HEK293T (cell line): Measurements from ENCODE around the gene SNRK.

Experiments used
- CTCF ChIA-PET: fragments of 350-600 bp; formaldehyde crosslinking; extraction: SDS; loops from one replicate; lab custom pipeline; 2021; ENCODE audit warnings: antibody characterized with exemption, inconsistent platforms; lab: Yijun Ruan, JAX
- POLR2A ChIA-PET: fragments of 350-600 bp; formaldehyde crosslinking; extraction: SDS; loops from one replicate; lab custom pipeline; 2020; ENCODE audit warnings: antibody characterized with exemption, inconsistent platforms; lab: Yijun Ruan, JAX
- DNase-seq: peaks from one replicate; pipeline ENCODE4 v3.0.0; 2012; ENCODE audit warnings: mixed read lengths; ENCODE audit errors: extremely low spot score
- ARNT ChIP-seq: fragments of 450-650 bp; IDR thresholded peaks from 2 replicates; pipeline ENCODE4 v1.6.1; 2017; ENCODE audit warnings: mild to moderate bottlenecking
- BHLHE40 ChIP-seq: fragments of 450-650 bp; IDR thresholded peaks from 2 replicates; pipeline ENCODE4 v1.6.1; 2016; ENCODE audit warnings: mild to moderate bottlenecking, moderate library complexity, borderline replicate concordance
- CTBP1 ChIP-seq: fragments of 450-650 bp; IDR thresholded peaks from 2 replicates; pipeline ENCODE4 v1.6.1; 2016; ENCODE audit warnings: borderline replicate concordance
- ELF4 ChIP-seq: fragments of 450-650 bp; IDR thresholded peaks from 2 replicates; pipeline ENCODE4 v1.6.1; 2017; ENCODE audit warnings: antibody characterized with exemption
- FOXA1 ChIP-seq: fragments of 450-650 bp; IDR thresholded peaks from 2 replicates; pipeline ENCODE4 v1.6.1; 2016; ENCODE audit warnings: mild to moderate bottlenecking
- FOXK2 ChIP-seq: fragments of 450-650 bp; IDR thresholded peaks from 2 replicates; pipeline ENCODE4 v1.6.1; 2016; ENCODE audit warnings: mild to moderate bottlenecking
- FOXM1 ChIP-seq: fragments of 450-650 bp; IDR thresholded peaks from 2 replicates; pipeline ENCODE4 v1.6.1; 2017; ENCODE audit warnings: mild to moderate bottlenecking, borderline replicate concordance
- HDGF ChIP-seq: fragments of 450-650 bp; IDR thresholded peaks from 2 replicates; pipeline ENCODE4 v1.6.1; 2017; ENCODE audit warnings: antibody characterized with exemption, borderline replicate concordance
- L3MBTL2 ChIP-seq: fragments of 450-650 bp; conservative IDR thresholded peaks from 2 replicates; pipeline ENCODE4 v1.6.1; 2016; ENCODE audit warnings: mild to moderate bottlenecking
- LEF1 ChIP-seq: fragments of 450-650 bp; IDR thresholded peaks from 2 replicates; pipeline ENCODE4 v1.6.1; 2017; ENCODE audit warnings: mild to moderate bottlenecking, borderline replicate concordance
- NFRKB ChIP-seq: fragments of 450-650 bp; IDR thresholded peaks from 2 replicates; pipeline ENCODE4 v1.6.1; 2016; ENCODE audit warnings: mild to moderate bottlenecking, moderate library complexity
- SP1 ChIP-seq: fragments of 450-650 bp; IDR thresholded peaks from 2 replicates; pipeline ENCODE4 v1.6.1; 2017
- SUZ12 ChIP-seq: fragments of 450-650 bp; IDR thresholded peaks from 2 replicates; pipeline ENCODE4 v1.6.1; 2016; ENCODE audit warnings: mild to moderate bottlenecking
- TARDBP ChIP-seq: fragments of 450-650 bp; IDR thresholded peaks from 2 replicates; pipeline ENCODE4 v1.6.1; 2016
- ZNF384 ChIP-seq: fragments of 450-650 bp; IDR thresholded peaks from 2 replicates; pipeline ENCODE4 v1.6.1; 2016
- TF ChIP-seq, protein P1 (sequence below): fragments of 450-650 bp; IDR thresholded peaks from 2 replicates; pipeline ENCODE4 v1.6.1; 2016

The SNRK gene

DNA sequence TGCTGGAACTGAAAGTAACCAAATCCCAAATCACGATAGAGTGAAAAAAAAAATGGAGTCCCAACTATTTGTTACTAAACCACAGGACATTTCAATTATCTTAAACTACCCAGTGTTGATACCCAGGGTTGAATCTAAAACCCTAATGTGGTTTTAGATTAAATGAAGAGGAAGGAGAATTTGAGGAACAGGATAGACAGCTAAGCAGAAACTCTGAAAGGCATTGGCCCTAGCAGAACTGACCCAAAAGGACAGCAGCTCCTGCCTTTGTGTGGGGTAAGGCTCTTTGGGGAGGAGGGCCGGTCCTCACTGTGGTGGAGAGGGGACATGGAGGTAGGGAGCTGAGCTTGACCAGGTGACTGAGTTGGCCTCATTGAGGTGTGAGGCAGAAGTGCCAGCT lies 30.7 kb upstream of the SNRK start:
- CTCF ChIA-PET, result no interaction called here
- POLR2A ChIA-PET, result no interaction called here
- no peak for TF ChIP-seq FOXM1
- TF ChIP-seq FOXK2, result no peak
- TF ChIP-seq LEF1, result no peak
- no peak for TF ChIP-seq SUZ12
- no peak for TF ChIP-seq ZNF384
- no peak for TF ChIP-seq NFRKB

DNA sequence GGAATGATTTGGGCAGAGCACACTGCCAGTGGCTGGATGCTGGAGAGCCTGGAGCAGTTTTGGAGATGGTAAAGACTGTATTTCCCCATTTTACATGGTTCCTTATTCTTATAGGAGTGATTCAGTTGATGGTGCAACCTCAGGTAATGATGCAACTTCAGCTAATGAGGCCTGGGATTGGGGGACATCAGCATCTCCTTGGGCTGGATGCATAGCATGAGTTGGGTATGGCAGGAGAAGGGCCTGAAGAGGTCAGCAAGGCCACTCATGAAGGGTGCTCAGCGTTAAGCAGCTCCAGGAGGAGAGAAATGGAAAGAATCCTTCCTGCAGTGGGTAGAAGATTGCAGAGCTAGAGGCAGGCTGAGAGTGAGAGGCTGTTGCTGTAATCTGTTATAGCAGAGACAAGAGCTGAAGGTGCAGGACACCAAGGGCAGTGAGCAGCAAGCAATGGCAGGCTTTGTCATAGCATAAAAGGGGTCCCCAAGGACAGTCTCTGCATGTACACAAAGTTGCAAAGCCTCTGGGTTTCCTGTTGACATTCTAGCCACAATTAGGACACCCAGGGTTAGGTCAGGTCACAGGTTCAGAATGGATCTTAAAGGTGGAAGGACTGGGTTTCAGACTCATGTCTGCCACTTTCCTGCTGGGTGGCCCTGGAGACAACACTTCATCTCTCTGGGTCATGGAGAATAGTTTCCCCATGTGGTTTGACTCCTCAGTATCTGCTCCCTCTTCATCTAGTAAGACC lies 29.5 kb upstream of the SNRK start:
- DNase-seq, result no peak
- no peak for TF ChIP-seq BHLHE40
- ChIA-PET POLR2A (no interaction called here), CTCF (no interaction called here)

More for the DNA sequence above, 30.7 kb upstream of the SNRK start:
- no peak for DNase-seq

DNA sequence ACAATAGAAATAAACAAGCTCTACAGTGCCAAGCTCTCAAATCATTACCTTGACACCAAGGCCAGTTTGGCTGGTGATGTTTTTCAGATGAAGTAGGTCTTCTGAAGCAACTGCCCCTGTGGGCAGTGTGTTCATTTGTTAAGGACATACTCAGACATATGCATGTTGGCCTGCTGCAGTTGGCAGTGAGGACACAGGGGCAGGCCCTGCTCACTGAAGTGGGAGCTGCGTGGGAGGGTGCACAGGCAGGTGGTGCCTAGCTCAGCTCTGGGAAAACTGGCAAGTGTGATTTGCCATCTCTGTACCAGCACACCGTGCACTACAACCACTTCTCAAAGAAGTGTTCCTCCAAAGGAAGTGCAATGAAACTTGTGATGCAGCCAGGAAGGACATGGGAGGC lies 28.5 kb upstream of the SNRK start:
- TF ChIP-seq, protein P1, sequence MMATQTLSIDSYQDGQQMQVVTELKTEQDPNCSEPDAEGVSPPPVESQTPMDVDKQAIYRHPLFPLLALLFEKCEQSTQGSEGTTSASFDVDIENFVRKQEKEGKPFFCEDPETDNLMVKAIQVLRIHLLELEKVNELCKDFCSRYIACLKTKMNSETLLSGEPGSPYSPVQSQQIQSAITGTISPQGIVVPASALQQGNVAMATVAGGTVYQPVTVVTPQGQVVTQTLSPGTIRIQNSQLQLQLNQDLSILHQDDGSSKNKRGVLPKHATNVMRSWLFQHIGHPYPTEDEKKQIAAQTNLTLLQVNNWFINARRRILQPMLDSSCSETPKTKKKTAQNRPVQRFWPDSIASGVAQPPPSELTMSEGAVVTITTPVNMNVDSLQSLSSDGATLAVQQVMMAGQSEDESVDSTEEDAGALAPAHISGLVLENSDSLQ, result no peak
- no peak for TF ChIP-seq ARNT
- CTCF ChIA-PET, result no interaction called here
- no peak for DNase-seq
- POLR2A ChIA-PET, result no interaction called here

DNA sequence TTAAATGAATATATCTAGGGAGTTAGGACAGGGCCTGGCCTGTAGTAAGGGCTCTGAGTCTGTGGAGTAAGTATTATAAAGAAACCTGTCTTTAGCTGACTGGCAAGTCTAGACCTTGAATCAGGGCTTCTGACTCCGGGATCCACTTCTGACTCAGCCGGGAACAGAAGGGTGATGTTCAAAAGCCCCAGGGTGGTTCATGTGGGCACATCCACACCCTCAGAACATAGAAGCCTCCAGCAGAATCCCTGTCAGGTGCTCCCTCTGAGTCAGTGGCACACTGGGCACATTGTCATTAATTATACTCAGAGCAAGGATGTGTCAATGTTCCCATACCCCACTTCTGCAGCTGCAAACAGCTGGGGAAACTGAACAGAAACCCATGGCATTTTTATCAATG lies 26.7 kb upstream of the SNRK start:
- TF ChIP-seq NFRKB (no peak), TARDBP (no peak), FOXK2 (no peak), LEF1 (no peak), ZNF384 (no peak), FOXM1 (no peak), HDGF (no peak), FOXA1 (no peak), ELF4 (no peak), CTBP1 (no peak), BHLHE40 (no peak), ARNT (no peak), SP1 (no peak), SUZ12 (no peak), L3MBTL2 (no peak)
- TF ChIP-seq, protein P1, result no peak
- DNase-seq, result no peak
- POLR2A ChIA-PET, result no interaction called here
- CTCF ChIA-PET, result no interaction called here

DNA sequence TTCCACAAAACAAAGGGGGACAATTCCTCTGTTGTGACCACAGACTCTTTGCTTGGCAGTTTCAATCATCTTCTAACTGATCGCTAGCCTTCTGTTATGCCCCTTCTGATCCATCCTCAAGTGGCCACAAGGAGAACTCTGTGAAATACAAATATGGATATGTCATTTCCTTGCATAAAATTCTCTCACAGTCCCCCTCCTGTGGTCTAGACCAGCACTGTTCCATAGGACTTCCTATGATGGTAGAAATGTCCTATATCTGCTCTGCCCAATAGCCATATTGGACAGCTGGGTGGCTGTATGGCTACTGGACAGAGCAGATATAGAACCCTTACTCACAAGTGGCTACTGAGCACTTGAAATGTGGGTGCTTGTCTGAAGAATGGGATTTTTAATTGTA lies 25.9 kb upstream of the SNRK start:
- TF ChIP-seq ZNF384 (no peak), FOXM1 (no peak), NFRKB (no peak), ARNT (no peak), L3MBTL2 (no peak), SP1 (no peak), LEF1 (no peak), TARDBP (no peak)
- TF ChIP-seq, protein P1, result no peak
- POLR2A ChIA-PET, result no interaction called here
- CTCF ChIA-PET, result no interaction called here
- no peak for DNase-seq

DNA sequence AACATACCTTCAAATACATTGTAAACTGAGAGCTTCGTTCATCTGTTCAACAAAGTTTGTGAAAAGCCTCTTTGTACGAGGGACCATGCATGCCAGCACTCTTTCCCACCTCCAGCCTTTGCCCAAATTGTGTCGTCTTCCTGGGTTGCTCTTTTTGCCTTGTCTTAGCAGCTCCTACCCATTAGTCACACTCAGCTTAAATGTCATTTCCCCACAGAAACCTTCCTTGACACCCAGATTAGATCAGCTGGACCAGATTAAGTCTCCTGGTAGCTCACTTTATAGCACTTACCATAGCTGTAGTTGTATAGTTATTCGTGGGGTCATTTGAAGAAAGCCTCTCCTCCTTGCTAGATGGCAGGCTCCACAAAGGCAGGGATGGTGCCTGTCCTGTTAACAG lies 24.1 kb upstream of the SNRK start:
- no peak for DNase-seq
- POLR2A ChIA-PET, result no interaction called here
- TF ChIP-seq SUZ12, result no peak
- no peak for TF ChIP-seq FOXA1
- no peak for TF ChIP-seq NFRKB
- TF ChIP-seq FOXK2, result no peak
- TF ChIP-seq L3MBTL2, result no peak
- TF ChIP-seq ZNF384, result no peak
- TF ChIP-seq BHLHE40, result no peak
- no peak for TF ChIP-seq TARDBP
- TF ChIP-seq ARNT, result no peak
- no peak for TF ChIP-seq FOXM1
- CTCF ChIA-PET, result no interaction called here

DNA sequence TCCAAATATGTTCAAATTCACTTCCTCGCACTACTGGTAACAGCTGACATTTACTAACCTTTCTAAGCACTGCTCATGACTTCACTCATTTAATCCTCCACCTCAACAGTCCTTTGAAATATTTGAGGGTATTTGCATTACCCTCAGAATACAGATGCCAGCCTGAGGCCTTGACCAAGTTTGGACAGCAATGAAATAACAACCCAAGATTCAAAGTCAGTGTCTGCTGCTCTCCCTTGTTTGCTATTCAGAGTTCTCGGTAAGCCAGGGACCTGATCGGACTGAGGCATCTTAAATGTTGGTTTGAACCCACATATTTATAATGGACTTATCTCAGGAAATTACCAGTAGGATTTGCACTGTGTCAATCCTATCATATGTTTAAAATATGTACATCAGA lies 19.9 kb upstream of the SNRK start:
- no peak for TF ChIP-seq SP1
- TF ChIP-seq TARDBP, result no peak
- no peak for DNase-seq
- ChIA-PET POLR2A (no interaction called here), CTCF (interaction anchor here (1.0 kb wide), 1 partner anchor 589 kb away, joined by 3 read pairs; no protein-coding TSS in a partner anchor)

DNA sequence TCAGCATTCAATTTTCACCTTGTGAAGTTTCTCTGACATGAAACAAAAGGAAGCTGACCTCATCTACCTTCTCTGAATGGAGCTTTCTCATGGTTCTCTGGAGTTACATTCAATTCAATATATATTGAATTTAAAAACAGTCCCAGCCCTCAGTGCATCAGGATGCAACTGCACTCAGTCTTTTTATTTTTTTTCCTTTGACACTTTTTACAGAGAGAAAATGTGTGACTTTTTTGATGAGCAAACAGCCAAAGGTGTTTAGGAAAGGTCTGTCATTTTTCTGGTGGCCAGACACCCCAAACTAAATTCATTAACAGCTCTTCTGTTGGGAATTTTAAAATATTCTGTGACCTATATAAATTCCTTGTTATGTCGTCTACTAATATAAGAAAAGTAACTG lies 19.3 kb upstream of the SNRK start:
- DNase-seq, result no peak
- ChIA-PET POLR2A (no interaction called here), CTCF (no interaction called here)
- TF ChIP-seq ZNF384 (no peak), L3MBTL2 (no peak), ARNT (no peak), ELF4 (no peak)
